GM23248 (cell line): ENCODE data around the gene SRPK1. TPM values are rescaled to one million over a fixed set of nuclear protein-coding genes. Genes with fewer than 3 reads are reported as not detected.

ENCODE experiments used
- DNase-seq: peaks from one replicate; pipeline ENCODE4 v3.0.0-alpha.2; 2015
- H2AFZ ChIP-seq: fragments of 200-600 bp; sonication (generic); 2 replicates; pipeline ENCODE4 v1.6.1; 2016; ENCODE audit warnings: antibody characterized with exemption
- H3F3A ChIP-seq: fragments of 200-600 bp; sonication (generic); 2 replicates; pipeline ENCODE4 v1.6.1; 2016; ENCODE audit warnings: mild to moderate bottlenecking, antibody characterized with exemption, mixed run types; ENCODE audit not compliant: insufficient read depth
- H3K27ac ChIP-seq: fragments of 200-600 bp; sonication (generic); 2 replicates; pipeline ENCODE4 v1.5.1; 2016; ENCODE audit warnings: mild to moderate bottlenecking
- H3K27me3 ChIP-seq: fragments of 200-600 bp; sonication (generic); replicated peaks from 2 replicates; pipeline ENCODE4 v1.6.1; 2016; ENCODE audit warnings: mild to moderate bottlenecking; ENCODE audit not compliant: insufficient read depth
- H3K36me3 ChIP-seq: fragments of 200-600 bp; sonication (generic); 2 replicates; pipeline ENCODE4 v1.6.1; 2016; ENCODE audit warnings: low read depth, mild to moderate bottlenecking
- H3K4me1 ChIP-seq: fragments of 200-600 bp; sonication (generic); 2 replicates; pipeline ENCODE4 v1.6.1; 2016; ENCODE audit warnings: mild to moderate bottlenecking; ENCODE audit not compliant: insufficient read depth
- H3K4me2 ChIP-seq: fragments of 200-600 bp; sonication (generic); one replicate; pipeline ENCODE4 v1.6.1; 2016; ENCODE audit warnings: mild to moderate bottlenecking; ENCODE audit not compliant: unreplicated experiment
- H3K4me3 ChIP-seq: fragments of 200-600 bp; sonication (generic); 2 replicates; pipeline ENCODE4 v1.5.1; 2016; ENCODE audit warnings: mild to moderate bottlenecking
- H3K79me2 ChIP-seq: fragments of 200-600 bp; sonication (generic); 2 replicates; pipeline ENCODE4 v1.6.1; 2016; ENCODE audit warnings: mild to moderate bottlenecking; ENCODE audit not compliant: insufficient read depth
- H3K9ac ChIP-seq: fragments of 200-600 bp; sonication (generic); 2 replicates; pipeline ENCODE4 v1.6.1; 2016; ENCODE audit warnings: mild to moderate bottlenecking
- H3K9me2 ChIP-seq: fragments of 200-600 bp; sonication (generic); 2 replicates; pipeline ENCODE4 v1.6.1; 2016; ENCODE audit warnings: mixed run types, mild to moderate bottlenecking, moderate library complexity; ENCODE audit not compliant: insufficient read depth
- H3K9me3 ChIP-seq: fragments of 200-600 bp; sonication (generic); one replicate; pipeline ENCODE4 v1.6.1; 2017; ENCODE audit warnings: low read depth
- H4K20me1 ChIP-seq: fragments of 200-600 bp; sonication (generic); 2 replicates; pipeline ENCODE4 v1.6.0; 2016; ENCODE audit not compliant: insufficient read depth
- EZH2 ChIP-seq: fragments of 200-600 bp; sonication (generic); IDR thresholded peaks from 2 replicates; pipeline ENCODE4 v1.6.1; 2018; ENCODE audit warnings: antibody characterized with exemption, mild to moderate bottlenecking; ENCODE audit not compliant: insufficient read depth, poor library complexity, severe bottlenecking
- EZH2phosphoT487 ChIP-seq: fragments of 200-600 bp; sonication (generic); IDR thresholded peaks from 2 replicates; pipeline ENCODE4 v1.6.1; 2018; ENCODE audit warnings: antibody characterized with exemption, moderate library complexity, mild to moderate bottlenecking, low read depth; ENCODE audit not compliant: insufficient read depth
- WGBS, 2 experiments: methylation state at CpG; one replicate each; pipeline ENCODE4 v1.1.6; 2015 to 2017; ENCODE audit warnings: low lambda C conversion rate in 2 of 2, low coverage in 1 of 2; ENCODE audit errors: missing lambda C conversion rate in 2 of 2; 5-methylcytosine and 5-hydroxymethylcytosine counted together
- in situ Hi-C: fragments of 300-500 bp; cut with MboI; formaldehyde crosslinking; loops from 2 replicates; pipeline ENCODE4 v1.15.0; 2020
- polyA plus RNA-seq: library from polyadenylated mRNA; unstranded; fragments of >200 nt; fragmentation: Nextera tagmentation; extraction: Ambion mirVana; gene quantifications from 2 replicates; pipeline ENCODE4 v1.2.1, GENCODE V29; 2016
- total RNA-seq: library from RNA; depleted of rRNA; stranded (reverse); fragments of >200 nt; shearing (Covaris generic); gene quantifications from 2 replicates; pipeline ENCODE4 v1.2.3, GENCODE V29; 2014

The SRPK1 gene
- total and polyA plus RNA-seq, 2 experiments from 2014 or later = 28.9 to 44.4 TPM

- Histone ChIP-seq H3K36me3 (no peaks in the 10 kb centered on the region), H3K9ac (no peak overlapping the region), H4K20me1 (no peaks in the 10 kb centered on the region), H3K4me2 (no peak overlapping the region), H3F3A (peaks cover 7% of the 10 kb centered on the region; the same call in 1 of the 2 replicates), H3K27ac (no peak overlapping the region), H3K27me3 (no peaks in the 10 kb centered on the region; the same call in 1 of the 2 replicates), H3K9me2 (no peaks in the 10 kb centered on the region), H3K4me3 (no peak overlapping the region), H3K79me2 (no peaks in the 10 kb centered on the region), H3K9me3 (no peaks in the 10 kb centered on the region), H3K4me1 (no peaks in the 10 kb centered on the region), H2AFZ (no peak overlapping the region)
- in situ Hi-C loops = no loop called here
- WGBS, 2 experiments = 87 to 94% methylated on average over 5 of the region's 5 CpGs
- no peak for DNase-seq
- TF ChIP-seq EZH2 = no peak
- no peak for TF ChIP-seq EZH2phosphoT487
Measured at GRCh38 chr6:35955521-35955920, 34.6 kb upstream of the SRPK1 start.

- H3K27me3 ChIP-seq = no peaks in the 10 kb centered on the region; the same call in 1 of the 2 replicates
- H3K79me2 ChIP-seq = no peaks in the 10 kb centered on the region
- no peak for TF ChIP-seq EZH2
- TF ChIP-seq EZH2phosphoT487 = no peak
- 59 to 64% methylated on average over 8 of the region's 8 CpGs for WGBS, 2 experiments
- DNase-seq = peak; percentile 76
- in situ Hi-C loops = no loop called here
- no peaks in the 10 kb centered on the region for H3K9me3 ChIP-seq
- no peaks in the 10 kb centered on the region for H3K36me3 ChIP-seq
- no peaks in the 10 kb centered on the region for H3K9me2 ChIP-seq
- no peak overlapping the region for H3K27ac ChIP-seq
- H3K9ac ChIP-seq = no peak overlapping the region
- H3F3A ChIP-seq = peaks cover 7% of the 10 kb centered on the region; the same call in 1 of the 2 replicates
- no peaks in the 10 kb centered on the region for H4K20me1 ChIP-seq
- H2AFZ ChIP-seq = no peak overlapping the region
- no peak overlapping the region for H3K4me3 ChIP-seq
- no peak overlapping the region for H3K4me2 ChIP-seq
- no peaks in the 10 kb centered on the region for H3K4me1 ChIP-seq
Measured at GRCh38 chr6:35955071-35955470, 34.2 kb upstream of the SRPK1 start.

GRCh38 chr6:35954333-35954732 lies 33.4 kb upstream of the SRPK1 start:
- Histone ChIP-seq H3K4me1 (no peaks in the 10 kb centered on the region), H3K9me3 (no peaks in the 10 kb centered on the region), H3K4me3 (no peak overlapping the region), H3K79me2 (no peaks in the 10 kb centered on the region), H2AFZ (no peak overlapping the region), H3K27ac (no peak overlapping the region), H4K20me1 (no peaks in the 10 kb centered on the region), H3K4me2 (no peak overlapping the region), H3K27me3 (no peaks in the 10 kb centered on the region; the same call in 1 of the 2 replicates), H3K36me3 (no peaks in the 10 kb centered on the region), H3K9ac (no peak overlapping the region), H3K9me2 (no peaks in the 10 kb centered on the region), H3F3A (peaks cover 7% of the 10 kb centered on the region; the same call in 1 of the 2 replicates)
- DNase-seq = no peak
- 77 to 78% methylated on average over 7 of the region's 7 CpGs for WGBS, 2 experiments
- in situ Hi-C loops = no loop called here
- no peak for TF ChIP-seq EZH2
- TF ChIP-seq EZH2phosphoT487 = no peak

DNA sequence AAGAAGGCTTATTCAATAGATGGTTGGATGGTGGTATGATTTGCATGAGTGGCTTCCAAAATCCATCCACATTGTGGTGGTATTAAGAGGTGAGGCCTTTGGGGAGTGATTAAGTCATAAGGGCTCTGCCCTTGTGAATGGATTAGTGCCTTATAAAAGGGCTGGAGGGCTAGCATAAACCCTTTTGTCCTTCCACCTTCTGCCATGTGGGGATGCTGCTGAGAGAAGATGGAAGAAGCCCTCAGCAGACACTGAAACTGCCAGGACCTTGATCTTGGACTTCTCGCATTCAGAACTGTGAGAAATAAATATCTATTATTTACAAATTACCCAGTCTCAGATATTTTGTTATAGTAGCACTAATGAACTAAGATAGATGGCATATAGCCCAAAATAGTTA lies 27.8 kb upstream of the SRPK1 start:
- WGBS, 2 experiments = 90 to 94% methylated on average over 1 of the region's 1 CpG
- no peak overlapping the region for H3K27ac ChIP-seq
- H3K36me3 ChIP-seq = no peaks in the 10 kb centered on the region
- no peaks in the 10 kb centered on the region for H3K27me3 ChIP-seq
- no peaks in the 10 kb centered on the region for H3K9me2 ChIP-seq
- no peaks in the 10 kb centered on the region for H3K79me2 ChIP-seq
- no peaks in the 10 kb centered on the region for H3K4me1 ChIP-seq
- no peaks in the 10 kb centered on the region for H3K9me3 ChIP-seq
- no peak for TF ChIP-seq EZH2phosphoT487
- no peak for TF ChIP-seq EZH2
- no peak overlapping the region for H3K9ac ChIP-seq
- in situ Hi-C loops = no loop called here
- no peaks in the 10 kb centered on the region for H3F3A ChIP-seq
- DNase-seq = peak; percentile 37
- H2AFZ ChIP-seq = no peak overlapping the region
- no peak overlapping the region for H3K4me2 ChIP-seq
- no peaks in the 10 kb centered on the region for H4K20me1 ChIP-seq
- no peak overlapping the region for H3K4me3 ChIP-seq

DNA sequence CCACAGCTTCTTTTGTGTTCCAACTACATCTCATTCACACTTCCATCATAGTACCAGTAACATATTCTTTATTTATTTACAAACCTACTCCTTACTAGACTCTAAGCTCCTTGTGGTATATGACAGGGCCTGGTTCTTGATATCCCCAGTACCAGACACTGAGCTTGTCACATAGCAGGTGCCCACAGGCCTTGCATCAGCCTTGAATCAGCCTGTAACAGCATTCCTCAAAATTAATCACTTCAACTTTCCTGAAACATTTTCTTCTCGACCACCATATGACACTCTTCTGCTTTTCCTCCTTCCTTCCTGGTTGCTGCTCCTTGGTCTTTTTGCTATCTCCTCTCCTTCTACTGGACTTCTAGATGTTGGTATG lies 24.7 kb upstream of the SRPK1 start:
- Histone ChIP-seq H3K36me3 (no peaks in the 10 kb centered on the region), H3K27me3 (no peaks in the 10 kb centered on the region), H3F3A (no peaks in the 10 kb centered on the region), H3K9me2 (no peaks in the 10 kb centered on the region), H3K4me3 (no peak overlapping the region), H3K9me3 (no peaks in the 10 kb centered on the region), H2AFZ (no peak overlapping the region), H3K4me1 (no peaks in the 10 kb centered on the region), H3K79me2 (no peaks in the 10 kb centered on the region), H3K27ac (no peak overlapping the region), H3K4me2 (no peak overlapping the region), H3K9ac (no peak overlapping the region), H4K20me1 (no peaks in the 10 kb centered on the region)
- peak; percentile 52 for DNase-seq
- in situ Hi-C loops = no loop called here
- 35 to 38% methylated on average over 1 of the region's 1 CpG for WGBS, 2 experiments
- TF ChIP-seq EZH2phosphoT487 (no peak), EZH2 (no peak)
